IMR-90 (cell line): ENCODE results near the gene ISG20. TPM values are rescaled to one million over a fixed set of nuclear protein-coding genes. Genes with fewer than 3 reads are reported as not detected.

Experiments
- ATAC-seq: fragments of 200-7000 bp; cut with Tn5 transposase; 2 replicates; pipeline ENCODE4 v1.9.1; 2020; ENCODE audit warnings: low read depth, mild to moderate bottlenecking, moderate library complexity
- BruUV-seq: library from RNA; stranded (reverse); fragments of 400-500 nt; replicated peaks from 2 replicates; lab custom pipeline; 2021; lab: Mats Ljungman, UMichigan
- CTCF ChIA-PET: fragments of 300-600 bp; formaldehyde crosslinking; extraction: SDS; loops from one replicate; lab custom pipeline; 2021; ENCODE audit warnings: antibody characterized with exemption; lab: Yijun Ruan, JAX
- POLR2A ChIA-PET: fragments of 300-600 bp; sonication (Branson Sonifier 250); formaldehyde crosslinking; loops from one replicate; lab custom pipeline; 2022; ENCODE audit warnings: antibody characterized with exemption; ENCODE audit not compliant: unreplicated experiment; lab: Charles Lee
- DNase-seq: peaks from one replicate; pipeline ENCODE4 v3.0.0; 2013
- H2AFZ ChIP-seq: replicated peaks from 2 replicates; pipeline ENCODE3; 2013; ENCODE audit warnings: low read length, mild to moderate bottlenecking; ENCODE audit not compliant: poor library complexity
- H2AK5ac ChIP-seq: 2 replicates; pipeline ENCODE4 v1.6.1; 2013; ENCODE audit warnings: low read depth, low read length, inconsistent platforms
- H2AK9ac ChIP-seq: replicated peaks from 2 replicates; pipeline ENCODE3; 2013; ENCODE audit warnings: mild to moderate bottlenecking, low read depth, low read length, moderate library complexity; ENCODE audit not compliant: poor library complexity
- H2BK120ac ChIP-seq: 2 replicates; pipeline ENCODE4 v1.6.1; 2013; ENCODE audit warnings: low read depth, low read length, inconsistent platforms
- H2BK15ac ChIP-seq: 3 replicates; pipeline ENCODE4 v1.6.1; 2013; ENCODE audit warnings: low read depth, low read length, inconsistent platforms
- H2BK20ac ChIP-seq: 2 replicates; pipeline ENCODE4 v1.6.1; 2013; ENCODE audit warnings: low read depth, mild to moderate bottlenecking, inconsistent platforms, low read length, moderate library complexity
- H2BK5ac ChIP-seq: 2 replicates; pipeline ENCODE4 v1.6.1; 2013; ENCODE audit warnings: mild to moderate bottlenecking, low read depth, low read length, inconsistent platforms; ENCODE audit not compliant: poor library complexity, severe bottlenecking
- H3K14ac ChIP-seq: replicated peaks from 2 replicates; pipeline ENCODE4 v1.6.1; 2013; ENCODE audit warnings: low read depth, low read length, inconsistent platforms
- H3K18ac ChIP-seq: 2 replicates; pipeline ENCODE4 v1.6.1; 2013; ENCODE audit warnings: low read depth, low read length, control low read depth
- H3K23ac ChIP-seq: 2 replicates; pipeline ENCODE4 v1.6.1; 2013; ENCODE audit warnings: low read depth, low read length, inconsistent platforms
- H3K27ac ChIP-seq: 2 replicates; pipeline ENCODE4 v1.5.1; 2013; ENCODE audit warnings: mild to moderate bottlenecking, control low read depth, low read length; ENCODE audit not compliant: insufficient read depth
- H3K27me3 ChIP-seq: 2 replicates; pipeline ENCODE4 v1.6.1; 2013; ENCODE audit warnings: low read length; ENCODE audit not compliant: control insufficient read depth, insufficient read depth
- H3K36me3 ChIP-seq: 2 replicates; pipeline ENCODE4 v1.6.1; 2013; ENCODE audit warnings: low read length, mixed read lengths; ENCODE audit not compliant: control insufficient read depth, insufficient read depth
- H3K4ac ChIP-seq: 2 replicates; pipeline ENCODE4 v1.6.1; 2013; ENCODE audit warnings: low read depth, low read length, inconsistent platforms
- H3K4me1 ChIP-seq: 2 replicates; pipeline ENCODE4 v1.6.1; 2013; ENCODE audit warnings: low read length, mixed read lengths; ENCODE audit not compliant: control insufficient read depth, insufficient read depth
- H3K4me2 ChIP-seq: 2 replicates; pipeline ENCODE4 v1.6.1; 2013; ENCODE audit warnings: low read depth, mild to moderate bottlenecking, control low read depth, low read length, moderate library complexity
- H3K4me3 ChIP-seq: 2 replicates; pipeline ENCODE4 v1.5.1; 2013; ENCODE audit warnings: low read depth, mild to moderate bottlenecking, control low read depth, low read length, moderate library complexity; ENCODE audit not compliant: insufficient read depth
- H3K56ac ChIP-seq: 2 replicates; pipeline ENCODE4 v1.6.1; 2013; ENCODE audit warnings: low read length, inconsistent platforms; ENCODE audit not compliant: insufficient read depth; ENCODE audit errors: extremely low read depth
- H3K79me1 ChIP-seq, 2 experiments: 2 replicates each; pipeline ENCODE4 v1.6.1; 2013; ENCODE audit warnings: low read length in 2 of 2, inconsistent platforms in 1 of 2, low read depth in 1 of 2
- H3K9ac ChIP-seq: 2 replicates; pipeline ENCODE4 v1.6.1; 2013; ENCODE audit warnings: low read depth, low read length, control low read depth
- H3K9me1 ChIP-seq: 2 replicates; pipeline ENCODE4 v1.6.1; 2013; ENCODE audit warnings: low read length, inconsistent platforms; ENCODE audit not compliant: insufficient read depth
- H3K9me3 ChIP-seq: 2 replicates; pipeline ENCODE4 v1.6.1; 2013; ENCODE audit warnings: low read length; ENCODE audit not compliant: control insufficient read depth, insufficient read depth
- H4K20me1 ChIP-seq: 2 replicates; pipeline ENCODE4 v1.6.1; 2013; ENCODE audit warnings: low read length, inconsistent platforms; ENCODE audit not compliant: insufficient read depth
- H4K5ac ChIP-seq: 2 replicates; pipeline ENCODE4 v1.6.1; 2013; ENCODE audit warnings: mild to moderate bottlenecking, low read depth, low read length, control low read depth
- H4K8ac ChIP-seq, 2 experiments: 2 replicates each; pipeline ENCODE4 v1.6.1; 2013; ENCODE audit warnings: low read depth in 2 of 2, low read length in 2 of 2, control low read depth in 1 of 2, inconsistent platforms in 1 of 2
- H4K91ac ChIP-seq: 2 replicates; pipeline ENCODE4 v1.6.1; 2013; ENCODE audit warnings: low read depth, low read length, inconsistent platforms; ENCODE audit not compliant: insufficient read depth
- FOS ChIP-seq: fragments of 150-350 bp; IDR thresholded peaks from 2 replicates; pipeline ENCODE4 v1.6.1; 2016; ENCODE audit warnings: low read depth, low read length
- MAFK ChIP-seq: IDR thresholded peaks from 2 replicates; pipeline ENCODE4 v1.6.1; 2012; ENCODE audit warnings: low read depth, low read length, improper control_type of control experiment
- POLR2A ChIP-seq: IDR thresholded peaks from 2 replicates; pipeline ENCODE4 v1.6.1; 2012; ENCODE audit warnings: mild to moderate bottlenecking, low read depth, low read length
- RFX5 ChIP-seq: IDR thresholded peaks from 2 replicates; pipeline ENCODE4 v1.8.0; 2012; ENCODE audit warnings: low read depth, mild to moderate bottlenecking, low read length, moderate library complexity
- SMC3 ChIP-seq: fragments of 150-350 bp; IDR thresholded peaks from 2 replicates; pipeline ENCODE4 v1.6.1; 2016; ENCODE audit warnings: low read depth, mild to moderate bottlenecking, antibody characterized with exemption, low read length, moderate library complexity
- WGBS, 2 experiments: methylation state at CpG; one replicate each; pipeline versions ENCODE4 v1.1.5 to v1.1.7; 2013; ENCODE audit warnings: missing lambda C conversion rate in 2 of 2; ENCODE audit not compliant: insufficient read length in 1 of 2; ENCODE audit errors: extremely low coverage in 2 of 2; 5-methylcytosine and 5-hydroxymethylcytosine counted together
- dilution Hi-C: fragments of 300-500 bp; cut with HindIII; formaldehyde crosslinking; loops from one replicate; pipeline ENCODE4 v1.14.3; 2018; ENCODE audit warnings: low sequenced_read_pairs; ENCODE audit not compliant: unreplicated experiment
- in situ Hi-C: fragments of 300-500 bp; cut with MboI; formaldehyde crosslinking; loops from 3 replicates; pipeline ENCODE4 v1.14.3; 2019; ENCODE audit warnings: low sequenced_read_pairs, inconsistent platforms, mixed read lengths
- intact Hi-C: fragments of 100-400 bp; cut with micrococcal nuclease; formaldehyde crosslinking; loops from 2 replicates; pipeline ENCODE4 v1.10.0; 2022
- polyA plus RNA-seq, 3 experiments: library from polyadenylated mRNA; depleted of rRNA; stranded (reverse); fragments of >200 nt; gene quantifications; 2 replicates each; pipeline ENCODE4 v1.2.3, GENCODE V29; 2012; ENCODE audit warnings: low replicate concordance in 1 of 3
- total RNA-seq: library from RNA; depleted of rRNA; stranded (reverse); fragments of >200 nt; gene quantifications from 2 replicates; pipeline ENCODE4 v1.2.3, GENCODE V29; 2012
- TF ChIP-seq, protein P1 (sequence below): fragments of 150-350 bp; IDR thresholded peaks from 2 replicates; pipeline ENCODE4 v1.6.1; 2017; ENCODE audit warnings: mild to moderate bottlenecking, antibody characterized with exemption, low read length, low read depth

Gene ISG20
- total and polyA plus RNA-seq, 2 of the 4 experiments (the other 2 are of a cell fraction): 0.72 to 1.2 TPM

- Histone ChIP-seq H2AK5ac (no peak overlapping the region), H2BK120ac (no peak overlapping the region; the same call in 1 of the 2 replicates), H3K4me2 (peak overlapping the region; percentile 72), H4K20me1 (no peaks in the 10 kb centered on the region), H3K9ac (peak overlapping the region; percentile 42), H2BK5ac (no peak overlapping the region), H3K18ac (no peak overlapping the region), H4K91ac (no peak overlapping the region), H3K9me1 (no peaks in the 10 kb centered on the region), H3K23ac (no peak overlapping the region), H2BK15ac (no peak overlapping the region), H3K56ac (no peak overlapping the region; the same call in 1 of the 2 replicates), H3K9me3 (no peaks in the 10 kb centered on the region), H3K79me1 (no peaks in the 10 kb centered on the region), H2BK20ac (no peak overlapping the region), H3K14ac (no peak overlapping the region), H3K36me3 (no peaks in the 10 kb centered on the region), H3K27ac (no peak overlapping the region), H4K8ac (peak overlapping the region in 1 of 2 experiments; percentile 47; a peak in 1 of 4 replicates), H4K5ac (no peak overlapping the region), H3K4me1 (peaks cover 2% of the 10 kb centered on the region; the same call in 1 of the 2 replicates), H3K4me3 (peak overlapping the region; percentile 37), H3K27me3 (peaks cover 17% of the 10 kb centered on the region), H2AK9ac (peak overlapping the region; percentile 53), H3K4ac (0 out of 2 replicates have a peak overlapping the region, but pooled peaks have one; percentile 21), H2AFZ (peak overlapping the region; percentile 91)
- WGBS, 2 experiments: 9% methylated on average over 24 of the region's 60 CpGs; no CpG with 5 or more reads in 1 of the 2 experiments
- in situ Hi-C loops: no loop called here
- CTCF ChIA-PET: no interaction called here
- peak; percentile 67 for ATAC-seq
- TF ChIP-seq FOS (no peak), RFX5 (no peak), POLR2A (no peak), SMC3 (no peak), MAFK (no peak)
- TF ChIP-seq, protein P1, sequence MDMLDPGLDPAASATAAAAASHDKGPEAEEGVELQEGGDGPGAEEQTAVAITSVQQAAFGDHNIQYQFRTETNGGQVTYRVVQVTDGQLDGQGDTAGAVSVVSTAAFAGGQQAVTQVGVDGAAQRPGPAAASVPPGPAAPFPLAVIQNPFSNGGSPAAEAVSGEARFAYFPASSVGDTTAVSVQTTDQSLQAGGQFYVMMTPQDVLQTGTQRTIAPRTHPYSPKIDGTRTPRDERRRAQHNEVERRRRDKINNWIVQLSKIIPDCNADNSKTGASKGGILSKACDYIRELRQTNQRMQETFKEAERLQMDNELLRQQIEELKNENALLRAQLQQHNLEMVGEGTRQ: no peak
- no TSS peak for BruUV-seq
- dilution Hi-C loops: no loop called here
- POLR2A ChIA-PET: no interaction called here
- no peak for DNase-seq
- intact Hi-C loops: no loop called here
These were observed 66.3 kb downstream of the ISG20 start for GRCh38 chr15:88704791-88705768.
